Measurements from ENCODE around the gene WWC2.

Gene WWC2

DNA sequence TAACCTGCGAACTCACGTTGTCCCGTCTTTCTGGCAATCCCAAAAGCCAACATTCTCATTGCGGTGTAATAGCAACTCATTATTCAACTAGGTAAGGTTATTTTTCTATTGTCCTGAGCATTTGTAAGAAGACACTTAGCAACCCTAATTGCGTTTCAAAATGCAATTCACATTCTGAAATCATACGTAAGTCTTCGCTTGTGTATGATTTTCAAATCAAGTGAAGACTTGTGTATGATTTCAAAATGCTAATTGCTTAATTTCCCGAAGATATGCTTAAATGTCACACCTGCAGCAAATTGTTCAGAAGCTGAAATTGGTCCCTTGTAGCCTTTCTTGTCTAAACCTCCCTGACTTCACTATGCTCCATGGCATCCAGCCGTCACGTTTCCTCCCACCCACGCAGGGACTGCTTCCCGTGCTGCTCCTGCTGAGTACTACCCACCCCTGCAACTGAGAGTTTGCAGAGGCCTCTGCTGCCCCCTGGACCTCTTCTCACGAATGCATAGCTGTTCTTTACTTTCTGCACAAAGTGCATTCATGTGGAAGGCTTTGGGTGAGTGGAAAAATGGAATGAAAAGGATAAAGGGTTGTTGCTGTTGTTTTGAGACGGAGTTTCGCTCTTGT lies 264.0 kb downstream of the WWC2 start:
- no peak for DNase-seq

DNA sequence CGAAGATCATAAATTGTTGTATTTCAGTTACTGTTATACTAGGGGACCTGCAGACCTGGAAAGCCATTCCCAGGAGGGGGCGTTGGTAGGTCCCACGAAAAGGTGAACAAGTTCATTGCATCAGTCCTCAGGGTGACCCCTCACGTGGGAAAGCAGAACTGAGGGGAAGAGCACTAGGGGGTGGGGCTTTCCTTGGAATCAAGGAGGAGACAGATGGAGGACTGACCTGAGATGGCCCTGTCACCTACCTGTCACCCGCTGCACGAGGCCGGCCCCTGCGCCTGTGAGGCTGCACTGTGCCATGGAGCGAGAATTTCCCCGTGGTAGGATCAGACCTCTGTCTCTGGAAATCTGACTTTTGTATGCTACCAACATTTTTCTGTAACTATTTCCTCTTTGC lies 265.0 kb downstream of the WWC2 start:
- no peak for DNase-seq

DNA sequence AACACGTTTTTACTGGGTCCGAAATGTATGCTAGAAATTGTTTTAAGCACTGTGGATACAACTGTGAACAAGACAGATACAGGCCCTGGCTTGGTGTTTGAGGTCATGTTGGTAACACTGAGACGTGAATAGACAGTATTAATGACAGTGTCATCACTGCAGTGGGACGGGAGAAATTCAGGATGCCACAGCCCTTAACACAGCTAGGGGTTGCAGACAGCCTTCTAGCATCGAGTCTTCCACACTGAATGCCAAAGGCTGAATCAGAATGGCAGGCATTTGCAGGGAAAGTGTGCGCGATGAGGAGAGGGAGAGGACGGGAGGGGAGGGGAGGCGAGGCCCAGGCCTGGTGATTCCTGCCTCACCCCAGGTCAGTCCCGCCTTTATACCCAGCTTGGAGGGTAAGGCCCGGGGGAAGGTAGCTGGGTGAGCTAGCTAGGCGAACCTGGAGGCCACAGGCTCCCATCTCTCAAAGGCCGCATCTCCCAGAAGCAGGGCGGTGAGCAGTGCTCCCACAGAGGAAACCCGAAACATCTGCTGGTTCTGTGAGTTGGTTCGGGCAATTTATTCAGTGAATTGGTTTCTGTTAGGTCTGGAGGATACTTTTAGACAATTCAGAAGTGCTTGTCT lies 267.3 kb downstream of the WWC2 start:
- DNase-seq, result no peak

DNA sequence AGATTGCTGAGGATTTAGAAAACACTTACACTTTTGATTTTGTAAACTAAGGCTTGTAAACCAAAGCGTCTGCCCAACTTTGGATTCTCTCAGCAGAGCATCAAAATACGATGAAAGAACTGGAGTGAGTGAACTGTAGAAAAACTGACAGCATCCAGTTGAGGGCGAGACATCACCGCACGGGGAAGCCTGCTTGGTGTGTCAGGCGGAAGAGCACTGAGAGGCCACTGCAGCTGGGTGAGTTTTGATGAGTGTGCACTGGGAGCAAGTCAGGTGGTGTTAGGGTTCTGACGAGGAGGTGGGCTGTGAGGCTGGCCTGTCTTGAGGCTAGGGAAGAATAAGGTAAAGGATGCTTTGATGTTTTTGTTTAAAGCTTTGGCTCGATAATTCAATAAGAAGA lies 270.0 kb downstream of the WWC2 start:
- DNase-seq, result no peak

All from activated CD4-positive, alpha-beta T cell treated with anti-CD3 and anti-CD28 coated beads, Interleukin-2, amount 50 U/mL, for 16 hours (primary cell).